ENCODE data around the gene CA4. TPM values are rescaled to one million over a fixed set of nuclear protein-coding genes. Genes with fewer than 3 reads are reported as not detected.

The CA4 gene
- total and polyA plus RNA-seq, 2 of the 8 experiments (the other 6 are each of a cell fraction or from before 2014, with no cell fraction given), result 3.6 to 4.2 TPM

DNA sequence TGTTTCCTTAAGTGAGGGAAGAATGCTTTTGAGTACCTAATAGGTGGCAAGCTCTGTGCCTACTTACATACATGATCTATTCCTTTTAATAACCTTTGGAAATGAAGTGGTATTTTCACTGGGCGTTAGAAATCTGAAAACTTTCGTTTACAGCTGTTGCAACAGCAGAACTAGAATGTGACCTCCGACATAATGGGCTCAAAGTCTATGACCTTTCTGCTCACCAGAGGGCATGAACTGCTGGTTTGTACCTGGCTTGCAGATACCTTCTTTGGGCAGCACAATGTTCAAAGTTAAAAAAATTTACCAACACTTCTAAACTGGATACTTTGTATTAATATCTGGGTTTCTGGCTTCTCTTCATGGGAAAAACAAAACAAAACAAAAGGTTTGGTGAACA, 24.3 kb downstream of the CA4 start:
- 94% methylated on average over 3 of the region's 3 CpGs; no CpG with 5 or more reads in 1 of the 2 experiments for WGBS, 2 experiments (ENCODE audit: extremely low coverage in 1 of 2, insufficient coverage in 1 of 2, insufficient read length in 1 of 2, insufficient replicate concordance in 2 of 2, low coverage in 1 of 2, low lambda C conversion rate in 2 of 2, missing lambda C conversion rate in 1 of 2)
- DNase-seq (ENCODE audit: low read depth in 1 of 2, low spot score in 2 of 2) (no peak), FAIRE-seq (no peak)
- ChIA-PET CTCF (ENCODE audit: partially characterized antibody) (interaction anchor here (0.9 to 5.6 kb wide), 8 partner anchors 12 to 250 kb away, joined by 3 to 51 read pairs (median 3); partner anchors contain the start of gene CA4), POLR2A (ENCODE audit: partially characterized antibody) (interaction anchor here (1.9 to 2.3 kb wide), 2 partner anchors 11 to 23 kb away, joined by 5 to 9 read pairs; no protein-coding TSS in a partner anchor)
- no peaks in the 10 kb centered on the region for H3K23me2 ChIP-seq (ENCODE audit: low read depth, low read length)
- peaks cover 0 to 7% (median 0%) of the 10 kb centered on the region in 4 experiments; a peak in 2 of 8 replicates for H3K36me3 ChIP-seq (ENCODE audit: control insufficient read depth in 2 of 4, insufficient read depth in 4 of 4, low read length in 3 of 4)
- no peak overlapping the region for H3K9ac ChIP-seq (replicated peaks in 1 of 4; ENCODE audit: extremely low read depth in 1 of 4, low read depth in 3 of 4, low read length in 3 of 4)
- no peak overlapping the region for H2AK5ac ChIP-seq (ENCODE audit: low read depth, low read length)
- H3K4ac ChIP-seq (replicated peaks; ENCODE audit: insufficient read length, low read depth, low read length), result no peak overlapping the region
- no peaks in the 10 kb centered on the region for H4K20me1 ChIP-seq (replicated peaks in 1 of 2; ENCODE audit: control insufficient read depth in 1 of 2, insufficient read depth in 2 of 2, low read length in 2 of 2)
- no peak overlapping the region for H4K8ac ChIP-seq (ENCODE audit: extremely low read depth, insufficient read depth, low read length)
- H2BK15ac ChIP-seq (ENCODE audit: low read length), result no peak overlapping the region
- no peak for TF ChIP-seq NANOG (IDR thresholded peaks at IDR 0.05; ENCODE audit: insufficient read depth, low read depth, low read length, poor library complexity, severe bottlenecking)
- TF ChIP-seq, protein P1, sequence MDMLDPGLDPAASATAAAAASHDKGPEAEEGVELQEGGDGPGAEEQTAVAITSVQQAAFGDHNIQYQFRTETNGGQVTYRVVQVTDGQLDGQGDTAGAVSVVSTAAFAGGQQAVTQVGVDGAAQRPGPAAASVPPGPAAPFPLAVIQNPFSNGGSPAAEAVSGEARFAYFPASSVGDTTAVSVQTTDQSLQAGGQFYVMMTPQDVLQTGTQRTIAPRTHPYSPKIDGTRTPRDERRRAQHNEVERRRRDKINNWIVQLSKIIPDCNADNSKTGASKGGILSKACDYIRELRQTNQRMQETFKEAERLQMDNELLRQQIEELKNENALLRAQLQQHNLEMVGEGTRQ (IDR thresholded peaks at IDR 0.05; ENCODE audit: low read length), result no peak
- no peak for TF ChIP-seq FOSL1 (IDR thresholded peaks at IDR 0.05; ENCODE audit: insufficient read depth, low read depth, low read length)
- no peak for TF ChIP-seq CREB1 (IDR thresholded peaks at IDR 0.05)
- TF ChIP-seq SIN3A (conservative IDR thresholded peaks at IDR 0.05 in 1 of 2, IDR thresholded peaks at IDR 0.05 in 1 of 2; ENCODE audit: low read depth in 1 of 2, low read length in 2 of 2), result no peak
- no peak for TF ChIP-seq SIRT6 (IDR thresholded peaks at IDR 0.05; ENCODE audit: low read length)
- TF ChIP-seq RXRA (IDR thresholded peaks at IDR 0.05; ENCODE audit: insufficient read depth, low read depth, low read length), result no peak
- TF ChIP-seq RFX5 (IDR thresholded peaks at IDR 0.05; ENCODE audit: borderline replicate concordance, low read depth, low read length), result no peak
- TF ChIP-seq TCF12 (IDR thresholded peaks at IDR 0.05; ENCODE audit: low read depth, low read length), result no peak
- TF ChIP-seq TAF7 (optimal IDR thresholded peaks at IDR 0.05; ENCODE audit: borderline replicate concordance, low read depth, low read length), result no peak
- TF ChIP-seq SP2 (IDR thresholded peaks at IDR 0.05; ENCODE audit: low read length), result no peak
- TF ChIP-seq TBP (IDR thresholded peaks at IDR 0.05; ENCODE audit: low read depth, low read length), result no peak
- TF ChIP-seq PHF8 (conservative IDR thresholded peaks at IDR 0.05; ENCODE audit: low read depth, low read length), result no peak
- no peak overlapping the region for H3K18ac ChIP-seq (ENCODE audit: extremely low read depth, low read length)
- H2BK20ac ChIP-seq (ENCODE audit: low read length), result no peak overlapping the region
- H3K9me3 ChIP-seq (ENCODE audit: insufficient read depth in 2 of 2, low read depth in 1 of 2, low read length in 1 of 2), result no peaks in the 10 kb centered on the region
- no peak overlapping the region for H2AFZ ChIP-seq (ENCODE audit: low read length)
- no peak overlapping the region for H2BK120ac ChIP-seq (replicated peaks; ENCODE audit: low read depth, low read length)
- no peak overlapping the region for H4K5ac ChIP-seq (ENCODE audit: insufficient read length, low read depth, low read length)
- H3K4me2 ChIP-seq (ENCODE audit: insufficient read depth in 1 of 2, low read depth in 2 of 2, low read length in 2 of 2), result no peak overlapping the region
- no peak overlapping the region for H3K23ac ChIP-seq (ENCODE audit: insufficient read length)
- H2BK5ac ChIP-seq (ENCODE audit: low read depth, low read length), result no peak overlapping the region
- no peak overlapping the region for H4K91ac ChIP-seq (replicated peaks; ENCODE audit: insufficient read length, low read length)
- no peak overlapping the region for H3K56ac ChIP-seq (replicated peaks; ENCODE audit: insufficient read length, low read depth, low read length)
- no peaks in the 10 kb centered on the region for H3K79me1 ChIP-seq (ENCODE audit: low read depth, low read length)
- no peak overlapping the region for H3K4me3 ChIP-seq (ENCODE audit: extremely low read depth in 1 of 4, insufficient read depth in 2 of 4, low read depth in 3 of 4, low read length in 4 of 4)
- no peak overlapping the region for H3K14ac ChIP-seq (ENCODE audit: insufficient read length)
- no peak overlapping the region for H2BK12ac ChIP-seq (ENCODE audit: low read depth, low read length)
- H3K27me3 ChIP-seq (replicated peaks in 1 of 4; ENCODE audit: control insufficient read depth in 3 of 4, extremely low read depth in 1 of 4, insufficient read depth in 3 of 4, low read length in 3 of 4), result no peaks in the 10 kb centered on the region
- H3K79me2 ChIP-seq (ENCODE audit: control insufficient read depth in 1 of 2, insufficient read depth in 2 of 2, low read length in 2 of 2), result no peaks in the 10 kb centered on the region
- peaks cover 0 to 2% (median 0%) of the 10 kb centered on the region in 4 experiments; a peak in 1 of 7 replicates for H3K4me1 ChIP-seq (replicated peaks in 1 of 4; ENCODE audit: control insufficient read depth in 3 of 4, insufficient read depth in 4 of 4, low read length in 3 of 4)
- no peak overlapping the region for H3K27ac ChIP-seq (ENCODE audit: low read depth, low read length)
